NT2/D1 (cell line): Measurements from ENCODE around the gene SEC14L2.
"Not testable (repeated sequence)": the region's sequence is repeated elsewhere in the genome, so short reads cannot be mapped to it uniquely, and the experiment has no call there.

Experiments used
- DNase-seq: peaks from one replicate; pipeline ENCODE4 v3.0.0-alpha.2; 2011; ENCODE audit warnings: low read depth, low spot score
- H3K27me3 ChIP-seq: 2 replicates; pipeline ENCODE4 v1.6.0; 2011; ENCODE audit warnings: mild to moderate bottlenecking; ENCODE audit not compliant: insufficient read length, insufficient read depth
- H3K36me3 ChIP-seq: 2 replicates; pipeline ENCODE4 v1.6.1; 2011; ENCODE audit warnings: mild to moderate bottlenecking, low read length, mixed read lengths; ENCODE audit not compliant: insufficient read depth, insufficient read length
- H3K4me1 ChIP-seq: 2 replicates; pipeline ENCODE4 v1.5.1; 2011; ENCODE audit not compliant: insufficient read depth, insufficient read length
- H3K4me3 ChIP-seq: 2 replicates; pipeline ENCODE4 v1.5.1; 2011; ENCODE audit warnings: low read depth; ENCODE audit not compliant: insufficient read length
- H3K9ac ChIP-seq: 2 replicates; pipeline ENCODE4 v1.6.0; 2011; ENCODE audit warnings: low read depth; ENCODE audit not compliant: insufficient read length
- H3K9me3 ChIP-seq: 2 replicates; pipeline ENCODE4 v1.5.1; 2011; ENCODE audit warnings: mild to moderate bottlenecking, low read length; ENCODE audit not compliant: insufficient read depth
- SUZ12 ChIP-seq: IDR thresholded peaks from 2 replicates; pipeline ENCODE4 v1.6.1; 2011; ENCODE audit not compliant: insufficient read length, insufficient read depth; ENCODE audit errors: extremely low read depth
- YY1 ChIP-seq: IDR thresholded peaks from 2 replicates; pipeline ENCODE4 v1.6.1; 2011; ENCODE audit not compliant: insufficient read length, insufficient read depth
- ZNF274 ChIP-seq: IDR thresholded peaks from 2 replicates; pipeline ENCODE4 v1.6.1; 2011; ENCODE audit warnings: mild to moderate bottlenecking, low read depth, low read length

SEC14L2 gene

DNA sequence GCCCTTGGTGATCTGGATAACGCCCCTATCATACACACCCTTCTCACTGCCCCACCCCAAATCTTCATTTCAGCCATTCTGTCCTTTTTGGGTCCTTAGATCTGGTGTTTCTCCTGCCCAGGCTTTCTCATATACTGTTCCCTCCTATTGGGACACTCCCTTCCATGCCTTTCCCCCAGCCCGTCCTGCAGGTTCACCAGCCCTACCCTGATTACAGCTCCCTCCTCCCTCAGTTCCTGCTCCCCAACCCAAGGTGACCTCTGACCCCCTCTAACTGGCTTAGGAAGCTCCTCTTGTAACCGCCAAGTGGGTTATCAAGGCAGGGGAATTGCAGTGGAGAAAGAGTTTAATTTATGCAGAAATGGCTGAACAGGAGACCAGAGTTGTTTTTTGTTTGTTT, 41.7 kb downstream of the SEC14L2 start:
- Histone ChIP-seq H3K4me3 (no peak overlapping the region), H3K4me1 (peaks cover 2% of the 10 kb centered on the region), H3K27me3 (no peaks in the 10 kb centered on the region), H3K36me3 (no peaks in the 10 kb centered on the region), H3K9ac (no peak overlapping the region), H3K9me3 (peaks cover 13% of the 10 kb centered on the region; the same call in 1 of the 2 replicates)
- TF ChIP-seq ZNF274 (no peak), SUZ12 (no peak), YY1 (no peak)
- DNase-seq = no peak

DNA sequence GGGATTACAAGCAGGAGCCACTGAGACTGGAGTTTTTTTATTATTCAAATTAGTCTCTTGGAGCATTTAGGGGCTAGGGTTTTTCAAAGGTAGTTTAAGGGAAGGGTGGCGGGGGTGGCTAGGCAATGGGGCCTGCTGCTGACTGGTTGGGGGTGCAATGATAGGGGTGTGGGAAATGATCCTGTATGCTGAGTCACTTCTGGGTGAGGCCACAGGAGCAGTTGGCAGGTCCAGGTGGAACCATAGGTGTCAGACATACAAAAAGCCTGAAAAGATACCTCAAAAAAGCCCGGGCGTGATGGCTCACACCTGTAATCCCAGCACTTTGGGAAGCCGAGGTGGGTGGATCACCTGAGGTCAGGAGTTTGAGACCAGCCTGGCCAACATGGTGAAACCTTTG, 42.4 kb downstream of the SEC14L2 start:
- Histone ChIP-seq H3K4me1 (peaks cover 2% of the 10 kb centered on the region), H3K36me3 (no peaks in the 10 kb centered on the region), H3K9ac (no peak overlapping the region), H3K4me3 (no peak overlapping the region), H3K9me3 (peaks cover 13% of the 10 kb centered on the region; the same call in 1 of the 2 replicates), H3K27me3 (no peaks in the 10 kb centered on the region)
- TF ChIP-seq YY1 (no peak), ZNF274 (no peak), SUZ12 (no peak)
- no peak for DNase-seq

DNA sequence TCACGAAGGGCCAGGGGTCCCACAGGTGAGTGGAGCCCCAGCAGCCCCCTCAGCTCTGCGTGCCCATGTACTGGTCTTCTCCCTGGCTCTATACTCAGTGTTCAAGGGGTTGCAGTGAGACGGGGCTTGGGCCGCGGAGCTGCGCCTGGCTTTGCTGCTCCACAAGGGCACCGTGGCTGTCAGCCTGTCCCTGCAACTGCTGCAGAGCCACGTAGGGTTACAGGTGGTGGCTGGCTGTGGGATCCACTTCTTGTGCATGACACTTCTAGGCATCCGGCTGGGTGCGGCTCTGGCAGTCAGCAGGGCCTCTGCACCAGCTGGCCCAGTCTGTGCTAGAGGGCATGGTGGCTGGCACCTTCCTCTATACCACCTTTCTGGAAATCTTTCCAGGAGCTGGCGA, 43.0 kb downstream of the SEC14L2 start:
- TF ChIP-seq SUZ12 (no peak), YY1 (no peak), ZNF274 (no peak)
- Histone ChIP-seq H3K4me3 (no peak overlapping the region), H3K27me3 (no peaks in the 10 kb centered on the region), H3K9me3 (peaks cover 13% of the 10 kb centered on the region; the same call in 1 of the 2 replicates), H3K9ac (no peak overlapping the region), H3K4me1 (peaks cover 2% of the 10 kb centered on the region), H3K36me3 (no peaks in the 10 kb centered on the region)
- no peak for DNase-seq

DNA sequence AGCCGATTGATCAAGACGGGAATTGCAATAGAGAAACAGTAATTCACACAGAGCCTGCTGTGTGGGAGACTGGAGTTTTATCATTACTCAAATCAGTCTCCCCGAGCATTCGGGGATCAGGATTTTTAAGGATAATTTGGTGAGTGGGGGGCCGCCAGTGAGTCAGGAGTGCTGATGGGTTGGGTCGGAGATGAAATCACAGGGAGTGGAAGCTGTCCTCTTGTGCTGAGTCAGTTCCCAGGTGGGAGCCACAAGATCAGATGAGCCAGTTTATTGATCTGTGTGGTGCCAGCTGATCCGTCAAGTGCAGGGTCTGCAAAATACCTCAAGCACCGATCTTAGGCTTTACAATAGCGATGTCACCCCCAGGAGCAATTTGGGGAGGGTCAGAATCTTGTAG, 44.3 kb downstream of the SEC14L2 start:
- no peaks in the 10 kb centered on the region for H3K36me3 ChIP-seq
- no peak for DNase-seq
- no peaks in the 10 kb centered on the region for H3K27me3 ChIP-seq
- no peak overlapping the region for H3K4me3 ChIP-seq
- TF ChIP-seq YY1 = no peak
- TF ChIP-seq ZNF274 = no peak
- no peak for TF ChIP-seq SUZ12
- no peak overlapping the region for H3K9ac ChIP-seq
- peaks cover 13% of the 10 kb centered on the region; the same call in 1 of the 2 replicates for H3K9me3 ChIP-seq
- H3K4me1 ChIP-seq = no peaks in the 10 kb centered on the region

DNA sequence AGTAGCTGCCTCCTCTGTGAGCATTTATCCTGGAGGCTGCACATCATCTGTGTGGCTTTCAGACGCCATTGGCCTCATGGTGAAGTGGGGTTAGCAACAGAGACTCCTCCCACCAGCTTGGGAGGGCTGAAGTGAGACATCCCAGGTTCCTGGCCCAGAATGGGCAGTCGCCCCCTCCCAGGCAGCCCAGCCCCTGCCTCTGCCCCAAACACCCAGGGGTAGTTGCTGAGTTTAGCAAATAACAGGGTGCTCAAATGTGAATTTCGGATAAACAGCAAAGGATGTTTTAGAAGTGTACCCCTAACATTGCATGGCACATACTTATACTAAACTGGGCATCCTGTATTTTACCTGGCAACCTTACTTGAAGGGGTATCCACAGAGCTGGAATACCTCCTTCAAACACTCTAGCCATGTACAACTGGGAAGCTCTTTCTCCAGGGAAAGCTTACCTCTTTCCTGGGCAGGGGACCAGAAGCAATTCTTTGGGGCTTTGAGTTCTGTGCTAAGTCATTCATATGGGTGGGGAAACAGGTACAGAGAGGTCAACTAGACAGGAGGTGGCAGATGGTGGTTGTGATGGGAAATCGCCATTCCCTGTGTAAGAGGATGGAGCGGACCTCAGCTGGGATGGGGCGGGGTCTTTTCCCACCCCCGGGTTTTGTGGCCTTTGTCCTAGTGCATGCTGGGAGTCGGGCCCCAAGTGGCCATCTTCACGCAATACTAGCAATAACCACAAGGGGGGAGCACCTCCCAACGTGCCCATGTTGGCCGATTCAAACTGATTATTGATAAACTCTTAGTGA, 48.0 kb downstream of the SEC14L2 start:
- no peaks in the 10 kb centered on the region for H3K4me1 ChIP-seq
- H3K9ac ChIP-seq = no peak overlapping the region
- TF ChIP-seq ZNF274 (no peak), SUZ12 (no peak), YY1 (no peak)
- H3K4me3 ChIP-seq = no peak overlapping the region
- no peaks in the 10 kb centered on the region for H3K9me3 ChIP-seq
- DNase-seq = peak; percentile 60
- no peaks in the 10 kb centered on the region for H3K36me3 ChIP-seq
- no peaks in the 10 kb centered on the region for H3K27me3 ChIP-seq

DNA sequence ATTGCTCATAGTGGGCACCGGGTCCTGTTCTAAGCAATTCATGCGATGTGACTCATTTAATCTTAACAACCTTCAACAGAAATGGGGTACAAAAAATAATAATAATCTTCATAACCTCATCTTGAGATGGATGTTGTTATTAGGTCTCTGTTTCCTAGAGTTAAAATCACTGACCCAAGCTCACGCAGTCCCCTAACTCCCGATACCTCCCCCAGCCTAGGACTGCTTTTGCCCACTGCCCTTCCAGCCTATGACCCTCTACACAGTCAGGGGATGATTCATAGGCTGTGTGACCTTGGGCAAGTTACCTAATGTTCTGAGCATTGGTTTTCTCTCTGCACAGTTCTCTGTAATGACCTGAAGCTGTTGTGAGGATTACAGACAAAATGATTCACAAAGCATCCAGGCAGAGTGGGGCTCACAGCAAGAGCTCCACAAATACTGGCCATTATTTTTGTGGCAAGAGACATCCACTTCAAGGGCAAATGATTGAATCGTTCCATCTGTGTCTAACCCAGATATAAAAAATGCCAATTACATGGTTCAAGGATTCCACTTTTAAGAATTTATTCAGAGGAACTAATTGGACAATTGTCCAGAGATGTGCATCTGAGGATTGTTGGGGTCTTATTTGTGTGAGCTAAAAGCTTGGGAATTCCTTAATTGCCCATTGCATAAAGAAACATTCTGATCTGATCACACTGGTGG, 48.8 kb downstream of the SEC14L2 start:
- H3K4me3 ChIP-seq = no peak overlapping the region
- no peak overlapping the region for H3K9ac ChIP-seq
- H3K4me1 ChIP-seq = no peaks in the 10 kb centered on the region
- H3K9me3 ChIP-seq = no peaks in the 10 kb centered on the region
- H3K36me3 ChIP-seq = no peaks in the 10 kb centered on the region
- TF ChIP-seq SUZ12 (no peak), YY1 (no peak), ZNF274 (no peak)
- no peak for DNase-seq
- no peaks in the 10 kb centered on the region for H3K27me3 ChIP-seq

DNA sequence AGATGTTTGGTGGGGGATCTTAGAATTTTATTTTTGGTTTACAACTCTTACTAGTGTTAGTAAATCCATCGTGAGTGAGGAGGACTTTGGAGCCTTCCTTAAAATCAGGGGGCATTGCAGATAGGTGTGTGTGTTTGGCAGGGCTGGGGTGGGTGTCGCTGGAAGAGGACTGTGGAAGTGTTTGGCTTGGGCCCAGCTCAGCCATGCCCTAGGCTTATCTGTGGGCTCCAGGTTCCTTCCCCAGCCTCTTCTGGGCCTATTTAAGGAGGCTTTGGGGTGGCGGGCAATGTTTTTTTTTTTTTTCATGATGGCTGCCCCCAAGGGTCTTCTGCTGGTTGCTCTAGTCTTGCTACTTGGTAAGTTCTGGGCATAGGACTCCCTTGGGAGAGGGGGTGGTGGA, 50.8 kb downstream of the SEC14L2 start:
- Histone ChIP-seq H3K4me1 (no peaks in the 10 kb centered on the region), H3K4me3 (no peak overlapping the region), H3K9me3 (no peaks in the 10 kb centered on the region), H3K36me3 (no peaks in the 10 kb centered on the region), H3K27me3 (no peaks in the 10 kb centered on the region), H3K9ac (no peak overlapping the region)
- DNase-seq = no peak
- TF ChIP-seq YY1 (no peak), ZNF274 (no peak), SUZ12 (no peak)

DNA sequence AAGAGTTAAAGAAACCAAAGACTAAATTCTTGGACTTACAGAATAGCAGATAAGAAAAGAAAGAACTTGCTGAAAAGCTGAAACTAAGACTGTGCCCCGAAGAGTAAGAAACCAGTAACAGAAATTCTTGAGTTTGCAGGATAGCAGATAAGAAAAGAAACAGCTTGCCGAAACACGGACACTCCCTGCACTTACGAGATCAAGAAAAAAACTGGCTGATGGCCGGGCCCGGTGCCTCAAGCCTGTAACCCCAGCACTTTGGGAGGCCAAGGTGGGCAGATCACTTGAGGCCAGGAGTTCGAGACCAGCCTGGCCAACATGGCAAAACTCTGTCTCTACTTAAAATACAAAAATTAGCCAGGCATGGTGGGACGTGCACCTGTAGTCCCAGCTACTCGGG, 54.7 kb downstream of the SEC14L2 start:
- not testable (repeated sequence) for H3K4me1 ChIP-seq, H3K9ac ChIP-seq, DNase-seq

More for the DNA sequence above, 54.7 kb downstream of the SEC14L2 start:
- H3K9me3 ChIP-seq, H3K36me3 ChIP-seq, H3K4me3 ChIP-seq, H3K27me3 ChIP-seq: not testable (repeated sequence)
